ENCODE measurements around the gene BANP.
"Not testable (repeated sequence)": the region's sequence is repeated elsewhere in the genome, so short reads cannot be mapped to it uniquely, and the experiment has no call there.

Gene BANP

GRCh38 chr16:88089632-88090376 is 138.6 kb downstream of the BANP start:
- not testable (repeated sequence) for DNase-seq

- DNase-seq = not testable (repeated sequence)
These were observed 139.3 kb downstream of the BANP start for GRCh38 chr16:88090377-88091175.

DNA sequence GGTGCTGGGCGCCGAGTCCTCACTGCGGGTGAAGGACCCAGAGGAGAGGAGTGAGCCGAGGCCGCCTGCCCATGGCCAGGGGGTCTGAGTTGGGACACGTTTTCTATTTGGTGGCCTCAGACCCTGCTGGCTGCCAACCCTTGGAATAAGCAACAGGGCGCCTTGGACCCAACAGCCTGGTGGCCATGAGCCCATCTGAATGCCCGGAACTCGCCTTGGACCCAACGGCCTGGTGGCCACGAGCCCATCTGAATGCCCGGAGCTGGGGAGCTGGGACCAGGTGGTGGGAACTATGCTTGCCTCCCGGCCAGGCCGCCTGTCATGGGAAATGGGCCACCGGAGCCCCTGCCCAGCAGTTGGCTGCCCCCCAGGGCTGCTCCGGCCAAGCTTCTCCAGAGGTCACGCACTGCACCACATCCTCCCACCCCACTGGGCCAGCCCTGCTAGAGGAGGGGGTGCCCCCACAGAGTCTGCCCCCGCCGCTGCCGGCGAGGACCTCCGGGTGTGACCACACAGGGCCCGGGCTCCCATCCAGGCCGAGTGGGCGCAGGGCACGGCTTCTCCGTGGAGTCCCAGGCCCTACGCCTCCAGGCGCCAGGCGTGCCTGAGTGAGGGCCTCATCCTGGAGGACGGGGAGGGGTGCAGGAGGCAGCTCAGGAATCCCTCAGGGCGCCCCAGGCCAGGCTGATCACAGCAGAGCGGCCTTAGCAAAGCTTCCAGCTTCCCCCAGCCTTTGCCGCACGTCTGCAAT is 140.2 kb downstream of the BANP start:
- DNase-seq = not testable (repeated sequence)

GRCh38 chr16:88091972-88092302 is 140.7 kb downstream of the BANP start:
- DNase-seq = not testable (repeated sequence)

DNA sequence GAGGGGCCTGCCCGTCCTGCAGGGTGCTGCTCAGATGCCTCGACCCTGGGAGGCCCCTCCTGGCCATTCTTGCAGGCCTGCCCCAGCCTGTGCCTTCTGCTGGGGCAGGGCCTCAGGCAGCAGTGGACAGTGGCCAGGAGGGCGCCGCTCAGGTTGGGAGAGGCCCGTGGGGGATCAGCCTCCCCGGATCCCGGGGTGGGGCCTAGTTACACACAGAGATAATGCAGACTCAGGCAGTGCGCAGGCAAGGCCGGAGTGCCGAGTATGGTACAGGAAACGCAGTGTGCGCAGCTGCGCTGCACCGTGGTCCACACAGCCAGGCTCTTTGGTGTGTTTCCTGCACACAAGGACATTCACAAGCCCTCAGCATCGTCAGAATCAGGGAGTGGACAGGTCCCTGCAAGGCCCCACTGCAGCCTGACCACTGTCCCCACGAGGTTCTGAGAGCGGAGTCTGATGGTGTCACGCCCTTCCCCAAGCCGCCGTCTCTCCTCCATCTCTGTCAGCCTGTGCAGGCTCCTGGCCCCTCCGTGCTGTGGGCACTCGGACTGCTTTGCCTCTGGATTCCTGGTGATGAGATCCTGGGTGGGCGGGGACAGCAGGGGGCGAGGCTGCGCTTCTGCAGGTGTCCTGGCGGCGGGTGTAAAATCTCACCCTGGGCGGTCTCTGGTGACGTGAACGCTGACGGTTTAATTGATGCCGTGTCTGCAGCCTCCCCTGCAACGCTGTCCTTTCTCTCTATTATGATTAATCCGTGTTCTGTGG is 141.7 kb downstream of the BANP start:
- not testable (repeated sequence) for DNase-seq

DNA sequence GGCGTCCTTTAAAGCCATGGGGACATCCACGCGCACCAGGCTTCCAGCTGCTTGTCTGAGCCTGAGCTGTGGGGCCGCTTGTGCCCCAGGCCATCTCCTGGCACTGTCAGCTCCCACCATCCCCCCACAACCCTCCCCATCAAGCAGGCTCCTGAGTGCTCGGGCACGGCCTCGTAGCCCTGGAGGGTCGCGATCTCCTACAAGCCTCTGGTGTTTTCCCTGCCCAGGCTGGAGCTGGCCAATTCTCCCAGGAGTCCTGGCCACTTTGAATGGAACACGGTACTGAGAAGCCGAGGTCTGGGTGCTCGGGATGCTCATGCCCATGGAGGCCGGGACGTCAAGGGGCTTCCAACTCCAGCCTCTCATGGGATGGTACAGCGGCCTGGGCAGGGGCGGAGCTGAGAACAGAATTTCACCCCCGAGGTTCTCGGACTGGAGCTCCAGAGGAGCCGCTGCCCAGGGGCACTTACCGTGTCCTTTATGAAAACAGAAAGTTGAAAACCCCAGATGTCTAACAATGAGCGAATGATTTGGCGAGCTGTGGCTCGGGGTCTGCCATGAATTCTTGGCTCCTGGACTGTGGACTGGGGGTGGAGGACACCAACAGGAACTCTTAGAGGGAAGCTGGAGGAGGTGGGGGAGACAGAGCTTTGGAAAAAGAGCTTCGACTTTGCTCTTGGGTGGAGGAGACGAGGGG is 142.5 kb downstream of the BANP start:
- DNase-seq = not testable (repeated sequence)

- not testable (repeated sequence) for DNase-seq
These were observed 143.0 kb downstream of the BANP start for GRCh38 chr16:88094253-88094575.

DNA sequence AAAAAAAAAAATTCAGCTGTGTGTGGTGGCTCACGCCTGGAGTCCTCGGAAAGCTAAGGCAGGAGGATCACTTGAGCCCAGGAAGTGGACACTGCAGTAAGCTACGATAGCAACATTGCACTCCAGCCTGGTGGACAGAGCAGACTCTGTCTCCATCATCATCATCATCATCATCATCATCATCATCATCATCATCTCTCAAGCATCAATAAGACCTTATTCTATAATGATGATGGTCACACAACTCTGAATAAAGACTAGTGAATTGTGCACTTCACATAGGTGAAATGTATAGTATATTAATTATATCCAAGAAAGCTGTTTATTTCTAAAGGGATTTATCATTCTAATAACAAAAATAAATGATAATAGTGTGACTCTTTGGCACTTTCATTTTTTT is 143.7 kb downstream of the BANP start:
- DNase-seq = not testable (repeated sequence)

DNA sequence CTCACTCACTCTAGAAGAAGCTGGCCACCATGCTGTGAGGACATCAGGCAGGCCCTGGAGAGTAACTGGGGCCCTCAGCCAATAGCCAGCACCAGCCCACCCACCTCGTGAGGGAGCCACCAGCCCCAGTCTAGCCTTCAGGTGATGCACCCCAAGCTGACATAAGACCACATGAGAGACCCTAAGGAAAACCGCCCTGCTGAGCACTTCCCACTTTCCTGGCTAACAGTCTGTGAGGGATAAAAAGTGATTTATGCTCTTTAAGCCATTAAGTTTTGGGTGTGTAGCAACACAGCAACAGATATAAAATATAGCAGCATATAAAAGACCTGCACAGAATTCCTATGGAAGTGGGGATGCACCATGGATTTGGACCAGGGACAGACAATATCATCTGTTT is 145.4 kb downstream of the BANP start:
- not testable (repeated sequence) for DNase-seq

DNA sequence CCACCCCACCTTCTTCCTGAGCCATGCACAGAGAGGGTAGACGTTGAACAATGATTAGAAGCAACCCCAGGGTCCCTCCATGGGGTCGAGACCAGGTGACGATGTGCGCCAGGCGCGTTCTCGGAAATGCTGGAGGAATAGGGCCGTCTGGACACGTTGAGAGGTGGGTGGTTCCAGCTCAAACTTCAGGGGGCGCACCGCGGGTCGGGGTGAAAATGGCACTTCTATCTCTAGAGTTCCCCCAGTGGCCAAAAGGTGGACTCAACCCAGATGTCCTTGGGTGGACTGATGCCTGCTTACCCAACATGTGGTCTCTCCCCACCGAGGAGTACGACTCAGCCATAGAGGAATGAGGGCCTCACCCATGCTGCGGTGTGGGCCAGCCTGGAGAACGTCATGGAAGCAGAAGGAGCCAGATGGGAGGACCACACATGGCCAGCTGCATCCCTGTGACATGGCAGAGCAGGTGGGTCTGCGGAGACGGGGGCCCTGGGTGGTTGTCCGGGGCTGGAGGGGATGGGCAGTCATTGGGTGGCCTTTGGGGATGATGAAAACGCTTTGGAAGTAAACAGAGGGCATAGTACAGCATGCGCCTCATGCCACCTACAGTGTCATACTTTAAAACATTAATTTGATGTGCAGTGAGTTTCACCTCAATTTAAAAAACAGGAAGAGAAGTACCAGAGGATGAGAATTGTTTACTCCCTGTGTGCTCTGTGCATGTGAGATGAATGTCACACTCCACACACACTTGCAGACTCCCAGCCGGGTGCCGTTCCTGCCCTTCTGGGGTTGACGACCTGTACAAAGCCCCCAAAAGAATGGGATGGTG is 147.7 kb downstream of the BANP start:
- DNase-seq = not testable (repeated sequence)

GRCh38 chr16:88099563-88099890 is 148.3 kb downstream of the BANP start:
- DNase-seq = no peak

GRCh38 chr16:88099956-88100355 is 148.7 kb downstream of the BANP start:
- DNase-seq = not testable (repeated sequence)

GRCh38 chr16:88100801-88101622 is 149.8 kb downstream of the BANP start:
- not testable (repeated sequence) for DNase-seq

- not testable (repeated sequence) for DNase-seq
These were observed 150.4 kb downstream of the BANP start for GRCh38 chr16:88101623-88102105.

DNA sequence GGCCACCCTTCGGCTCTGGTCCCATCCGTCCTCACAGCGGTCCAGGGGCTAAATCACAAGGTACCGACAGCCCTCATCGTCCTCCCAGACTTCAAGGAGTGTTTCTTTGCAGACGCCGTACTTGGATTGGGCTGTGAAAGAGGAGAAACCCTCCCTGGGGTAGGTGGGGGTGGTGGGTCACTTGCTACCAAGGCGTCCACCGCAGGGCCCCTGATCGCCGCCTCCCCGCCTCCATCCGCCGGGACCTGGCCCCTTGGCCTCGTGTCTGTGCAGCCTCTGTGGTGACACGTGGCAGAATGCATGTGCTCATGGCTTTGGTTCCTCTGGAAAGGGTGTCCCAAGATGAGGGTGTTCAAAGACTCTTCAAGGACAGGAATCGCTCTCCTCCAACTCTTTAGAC is 151.4 kb downstream of the BANP start:
- no peak for DNase-seq

DNA sequence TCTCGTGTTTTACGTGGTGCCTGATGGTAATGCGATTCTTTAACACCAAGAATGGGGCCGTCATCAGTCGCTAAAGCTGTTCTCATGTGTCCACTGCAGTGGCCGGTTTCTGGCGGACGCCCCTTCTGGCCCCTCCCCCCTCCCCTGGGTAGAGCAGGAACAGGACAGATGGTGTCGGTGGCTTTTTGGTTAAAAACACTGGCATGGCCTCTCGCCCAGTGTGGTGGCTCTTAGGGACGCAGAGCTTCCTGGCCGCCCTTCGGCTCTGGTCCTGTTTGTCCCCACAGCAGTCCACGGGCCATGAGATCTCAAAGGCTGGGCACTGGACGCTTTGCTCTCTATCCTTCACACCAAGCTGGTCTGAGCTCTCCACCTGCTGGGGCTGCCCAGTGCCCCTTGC is 151.8 kb downstream of the BANP start:
- DNase-seq = no peak

DNA sequence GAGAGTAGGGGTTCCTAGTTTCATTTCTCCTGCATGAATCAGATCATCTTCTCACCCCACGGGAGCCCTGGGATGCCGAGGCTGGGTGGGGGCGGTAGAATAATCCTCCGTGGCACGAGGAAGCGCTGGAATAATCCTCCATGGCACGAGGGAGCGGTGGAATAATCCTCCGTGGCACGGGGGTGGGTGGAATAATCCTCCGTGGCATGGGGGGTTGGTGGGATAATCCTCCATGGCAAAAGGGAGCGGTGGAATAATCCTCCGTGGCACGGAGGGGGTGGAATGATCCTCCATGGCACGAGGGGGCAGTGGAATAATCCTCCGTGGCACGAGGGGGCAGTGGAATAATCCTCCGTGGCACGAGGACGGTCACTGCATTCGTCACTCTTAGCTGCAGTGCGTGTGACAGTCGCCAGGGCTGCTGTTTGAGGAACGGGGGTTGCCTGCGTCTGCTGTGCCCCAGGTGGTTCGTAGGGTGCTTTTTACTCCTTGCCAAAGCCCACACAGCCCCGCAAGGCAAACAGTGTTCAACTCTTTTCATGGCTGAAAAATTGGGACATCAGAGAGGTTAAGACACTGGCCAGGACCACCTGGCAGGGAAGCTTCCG is 152.5 kb downstream of the BANP start:
- no peak for DNase-seq

DNA sequence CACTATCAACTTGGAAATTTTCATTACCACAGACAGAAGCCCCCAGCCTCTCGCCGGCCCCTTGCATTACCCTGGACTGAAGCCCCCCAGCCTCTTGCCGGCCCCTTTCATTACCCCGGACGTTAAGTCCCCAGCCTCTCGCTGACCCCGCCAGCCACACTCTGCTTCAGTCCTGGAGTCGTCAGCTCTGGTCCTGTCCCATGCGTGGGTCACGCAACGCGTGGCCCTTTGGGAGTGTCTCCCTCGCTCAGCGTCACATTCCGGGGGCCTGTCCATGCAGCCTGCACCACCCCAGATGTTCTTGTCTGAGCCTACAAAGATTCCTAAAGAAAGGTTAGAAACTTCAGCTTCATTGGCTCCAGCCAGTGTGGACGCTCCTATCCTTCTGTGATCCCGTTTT is 153.1 kb downstream of the BANP start:
- DNase-seq = not testable (repeated sequence)

- not testable (repeated sequence) for DNase-seq
These were observed 154.4 kb downstream of the BANP start for GRCh38 chr16:88105574-88106140.

GRCh38 chr16:88106566-88106965 is 155.3 kb downstream of the BANP start:
- not testable (repeated sequence) for DNase-seq
